GM12865 (cell line): ENCODE measurements around the gene MAGEL2.

Source experiments
- DNase-seq: peaks from one replicate; pipeline ENCODE4 v3.0.0; 2010; ENCODE audit warnings: low read depth
- H3K4me3 ChIP-seq: 2 replicates; pipeline ENCODE4 v1.5.1; 2011; ENCODE audit warnings: mild to moderate bottlenecking, low read depth, low read length, control low read depth
- CTCF ChIP-seq: IDR thresholded peaks from 2 replicates; pipeline ENCODE4 v1.5.1; 2011; ENCODE audit warnings: low read length, control low read depth, low read depth, inconsistent platforms; ENCODE audit not compliant: insufficient read depth; ENCODE audit errors: missing control alignments

The MAGEL2 gene

GRCh38 chr15:23595368-23595767 is 52.3 kb downstream of the MAGEL2 start:
- TF ChIP-seq CTCF: no peak
- no peak overlapping the region for H3K4me3 ChIP-seq

GRCh38 chr15:23594252-23594770 is 53.4 kb downstream of the MAGEL2 start:
- no peak overlapping the region for H3K4me3 ChIP-seq
- no peak for DNase-seq
- TF ChIP-seq CTCF: no peak

More at GRCh38 chr15:23595368-23595767, 52.3 kb downstream of the MAGEL2 start:
- no peak for DNase-seq
